Fibroblast of mammary gland (primary cell): ENCODE results near the gene CDH23.

Experiments
- DNase-seq: peaks from one replicate; pipeline ENCODE4 v3.0.0-alpha.2; 2010; ENCODE audit warnings: low read depth
- H3K4me3 ChIP-seq: 2 replicates; pipeline ENCODE4 v1.5.1; 2011; ENCODE audit warnings: low read depth, mild to moderate bottlenecking, low read length, moderate library complexity; ENCODE audit not compliant: control insufficient read depth
- TF ChIP-seq, protein P1 (sequence below): conservative IDR thresholded peaks from 2 replicates; pipeline ENCODE4 v1.5.1; 2011; ENCODE audit warnings: low read depth, low read length, inconsistent platforms; ENCODE audit not compliant: control insufficient read depth, insufficient read depth

The CDH23 gene

DNA sequence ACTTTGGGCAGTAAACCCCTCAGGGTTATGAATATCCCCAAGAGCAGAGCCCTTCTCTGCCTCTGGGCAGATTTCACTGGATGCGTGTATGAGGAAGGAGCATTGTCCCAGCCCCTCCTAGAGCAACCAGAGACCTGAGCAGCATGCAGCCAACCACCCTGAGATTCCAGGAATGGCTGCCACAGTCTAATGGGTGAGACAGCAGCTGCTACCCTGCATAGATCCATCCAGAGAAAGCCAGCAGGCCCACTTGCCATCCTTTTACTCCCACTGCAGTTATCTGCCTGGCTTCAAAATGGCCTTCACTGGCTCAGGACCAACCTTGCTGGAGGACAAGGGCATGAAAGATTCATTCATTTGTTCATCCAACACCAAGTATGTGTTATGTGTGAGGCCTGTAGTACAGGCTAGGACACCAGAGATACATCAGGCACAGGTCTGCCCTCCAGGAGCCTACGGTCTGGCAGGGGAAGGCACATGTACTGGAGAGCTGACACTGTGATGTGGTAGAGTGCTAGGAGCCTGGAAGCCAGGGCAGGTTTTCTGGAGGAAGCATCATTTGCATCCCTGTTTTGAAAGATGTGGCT is 349.0 kb downstream of the CDH23 start:
- no peak for DNase-seq
- TF ChIP-seq, protein P1, sequence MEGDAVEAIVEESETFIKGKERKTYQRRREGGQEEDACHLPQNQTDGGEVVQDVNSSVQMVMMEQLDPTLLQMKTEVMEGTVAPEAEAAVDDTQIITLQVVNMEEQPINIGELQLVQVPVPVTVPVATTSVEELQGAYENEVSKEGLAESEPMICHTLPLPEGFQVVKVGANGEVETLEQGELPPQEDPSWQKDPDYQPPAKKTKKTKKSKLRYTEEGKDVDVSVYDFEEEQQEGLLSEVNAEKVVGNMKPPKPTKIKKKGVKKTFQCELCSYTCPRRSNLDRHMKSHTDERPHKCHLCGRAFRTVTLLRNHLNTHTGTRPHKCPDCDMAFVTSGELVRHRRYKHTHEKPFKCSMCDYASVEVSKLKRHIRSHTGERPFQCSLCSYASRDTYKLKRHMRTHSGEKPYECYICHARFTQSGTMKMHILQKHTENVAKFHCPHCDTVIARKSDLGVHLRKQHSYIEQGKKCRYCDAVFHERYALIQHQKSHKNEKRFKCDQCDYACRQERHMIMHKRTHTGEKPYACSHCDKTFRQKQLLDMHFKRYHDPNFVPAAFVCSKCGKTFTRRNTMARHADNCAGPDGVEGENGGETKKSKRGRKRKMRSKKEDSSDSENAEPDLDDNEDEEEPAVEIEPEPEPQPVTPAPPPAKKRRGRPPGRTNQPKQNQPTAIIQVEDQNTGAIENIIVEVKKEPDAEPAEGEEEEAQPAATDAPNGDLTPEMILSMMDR = no peak
- no peak overlapping the region for H3K4me3 ChIP-seq

DNA sequence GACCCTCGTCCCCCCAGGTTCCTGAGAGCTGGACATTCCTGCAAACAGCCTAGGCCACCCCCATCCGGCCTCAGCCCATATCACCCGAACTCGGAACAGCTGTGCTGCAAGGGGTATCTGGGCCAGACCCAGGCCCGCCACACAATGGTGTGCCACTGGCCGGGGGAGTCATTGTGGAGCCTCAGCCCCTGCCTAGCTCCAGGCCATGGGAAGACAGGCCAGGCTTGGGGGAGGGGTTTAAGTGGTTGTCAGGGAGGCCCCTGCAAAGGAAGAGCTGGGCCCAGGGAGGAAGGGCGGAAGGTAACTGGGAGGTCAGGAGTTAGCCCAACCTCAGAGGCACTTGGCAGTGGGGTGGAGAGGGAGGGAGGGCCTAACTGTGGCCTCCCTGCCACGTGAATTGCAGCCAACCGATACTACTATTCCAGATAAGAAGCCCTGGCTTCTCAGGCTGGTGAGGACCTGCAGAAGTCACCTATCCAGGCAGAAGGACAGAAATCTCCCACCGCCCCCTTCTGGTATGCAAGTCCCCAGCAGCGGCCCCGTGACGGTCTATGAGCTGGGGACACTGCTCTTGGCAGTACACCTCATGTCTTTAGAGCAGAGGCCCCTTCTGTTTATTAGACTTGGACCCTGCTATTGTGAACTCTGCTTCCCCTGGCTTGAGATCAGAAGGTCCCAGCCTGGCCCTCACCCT is 349.8 kb downstream of the CDH23 start:
- DNase-seq = no peak
- TF ChIP-seq, protein P1 = no peak
- no peak overlapping the region for H3K4me3 ChIP-seq

DNA sequence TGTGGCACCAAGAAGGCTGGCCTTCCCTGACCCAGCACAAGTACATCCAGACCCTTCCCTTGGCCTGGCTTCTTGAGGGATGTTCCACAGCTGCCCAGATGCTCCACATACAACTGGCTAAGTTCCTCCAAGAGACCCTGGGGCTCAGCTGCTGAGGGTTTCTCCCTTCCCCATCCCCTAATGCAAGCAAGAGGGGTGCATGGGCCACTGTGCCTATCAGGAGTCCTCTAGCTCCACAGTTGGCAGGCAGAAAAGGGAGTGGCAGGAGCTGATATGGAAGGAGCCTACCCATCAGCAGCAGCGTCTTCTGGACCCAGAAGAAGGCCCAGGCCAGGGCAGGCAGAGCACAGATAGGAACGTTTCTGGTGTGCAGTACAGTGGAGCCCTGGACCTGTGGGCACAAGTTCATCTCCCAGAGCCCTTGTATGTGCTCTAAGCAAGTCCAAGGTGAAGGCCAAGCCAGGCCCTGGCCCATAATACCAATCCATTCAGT is 350.4 kb downstream of the CDH23 start:
- TF ChIP-seq, protein P1 = no peak
- no peak overlapping the region for H3K4me3 ChIP-seq
- no peak for DNase-seq

DNA sequence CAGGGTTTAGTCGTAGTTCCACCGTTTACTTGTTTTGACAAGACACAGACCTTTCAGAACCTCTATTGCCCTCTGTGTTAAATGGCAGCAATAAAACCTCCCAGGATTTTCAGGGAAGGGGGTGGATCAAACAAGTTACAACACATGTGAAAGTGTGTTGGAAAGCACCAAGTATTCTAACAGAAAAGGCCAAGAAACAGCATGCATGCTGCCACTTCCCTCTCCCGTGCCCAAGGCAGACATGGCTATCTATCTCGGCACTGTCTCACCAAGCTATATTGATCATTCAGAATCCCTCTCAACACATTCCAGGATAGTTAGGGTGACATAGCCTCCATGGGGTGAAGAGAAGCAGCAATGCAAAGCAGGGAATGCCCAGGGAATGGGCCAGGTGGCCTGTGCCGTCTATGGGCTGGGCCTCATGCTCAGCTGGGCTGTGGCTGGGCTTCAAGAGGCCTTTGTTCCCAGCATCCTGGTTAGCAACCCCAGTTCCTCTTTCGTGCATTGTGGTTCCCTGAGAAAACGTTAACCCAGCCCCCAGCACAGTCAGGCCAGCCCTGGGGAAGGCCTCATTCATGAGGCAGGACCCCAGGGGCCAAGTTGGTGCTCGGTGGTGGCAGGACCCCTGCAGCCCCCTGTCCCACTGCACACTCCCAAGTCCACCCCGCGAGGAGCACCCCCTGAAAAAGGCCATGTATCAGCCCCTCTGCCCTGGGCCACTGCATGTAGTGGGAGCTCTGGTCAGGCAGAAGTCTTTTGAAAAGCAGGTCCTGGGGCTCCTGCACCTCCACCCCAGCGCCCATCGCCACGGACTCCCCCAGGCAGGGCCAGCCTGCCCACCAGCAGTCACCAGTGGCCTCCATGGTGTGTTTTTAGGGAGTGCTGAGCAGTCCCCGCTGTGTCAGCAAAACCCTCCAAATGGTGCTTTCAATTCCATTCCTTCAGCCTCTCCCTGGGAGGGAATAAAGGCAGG is 351.1 kb downstream of the CDH23 start:
- DNase-seq = no peak
- TF ChIP-seq, protein P1 = no peak
- no peak overlapping the region for H3K4me3 ChIP-seq

DNA sequence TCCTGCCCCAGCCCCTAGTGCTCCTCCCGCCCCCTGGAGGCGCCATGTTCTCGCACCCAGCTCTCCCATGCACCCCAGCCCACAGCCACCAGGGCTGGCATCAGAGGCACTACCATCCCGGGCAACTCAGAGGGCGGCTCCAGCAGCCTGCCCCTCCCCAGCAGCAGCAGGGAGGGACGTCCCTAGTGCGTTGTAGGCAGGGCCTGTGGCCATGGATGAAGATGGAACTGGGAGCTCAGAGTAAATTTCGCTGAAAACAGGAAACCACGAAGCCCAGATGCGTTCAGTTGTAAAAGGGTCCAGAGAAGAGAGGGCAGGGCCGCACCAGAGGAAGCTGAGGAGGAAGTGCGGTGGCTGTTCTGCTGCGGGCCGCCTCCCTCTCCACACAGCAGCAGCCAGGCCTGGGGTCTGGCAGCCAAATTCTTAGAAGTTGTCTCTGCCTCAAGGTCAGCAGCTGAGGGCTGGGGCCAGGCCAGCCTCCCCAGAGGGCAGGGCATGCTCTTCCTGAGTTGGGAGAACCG is 352.0 kb downstream of the CDH23 start:
- TF ChIP-seq, protein P1 = no peak
- no peak overlapping the region for H3K4me3 ChIP-seq
- DNase-seq = no peak

DNA sequence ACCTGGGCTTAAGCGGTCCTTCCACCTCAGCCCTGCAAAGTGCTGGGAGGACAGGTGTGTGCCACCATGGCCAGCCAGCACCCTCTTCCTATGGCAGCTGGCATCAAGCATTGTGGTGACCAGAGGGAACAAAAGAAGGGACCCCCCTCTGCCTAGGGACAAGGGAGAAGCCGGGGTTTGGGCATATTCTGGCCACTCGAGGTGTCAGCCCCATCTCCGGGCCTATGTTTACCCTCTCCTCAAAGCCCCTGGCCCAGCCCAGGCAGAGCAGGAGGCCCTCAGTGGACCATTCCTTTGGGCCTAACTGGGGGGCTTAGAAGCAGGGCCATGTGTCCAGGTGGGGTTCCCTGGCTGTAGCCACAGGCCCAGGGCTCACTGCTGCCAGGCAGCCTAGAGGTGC is 352.7 kb downstream of the CDH23 start:
- no peak for DNase-seq
- H3K4me3 ChIP-seq = no peak overlapping the region
- TF ChIP-seq, protein P1 = no peak
